Left ventricle myocardium inferior (tissue), 1 donor: ENCODE results near the gene CPE. TPM values are rescaled to one million over a fixed set of nuclear protein-coding genes. Genes with fewer than 3 reads are reported as not detected.

Experiments used
- DNase-seq: peaks from one replicate; pipeline ENCODE4 v3.0.0-alpha.2; 2020
- H3K27ac ChIP-seq: fragments of 200-600 bp; replicated peaks from 2 replicates; pipeline ENCODE4 v1.8.0; 2021
- H3K27me3 ChIP-seq: fragments of 200-600 bp; 2 replicates; pipeline ENCODE4 v1.8.0; 2021; ENCODE audit warnings: low read depth
- H3K36me3 ChIP-seq: fragments of 200-600 bp; 2 replicates; pipeline ENCODE4 v1.8.0; 2021
- H3K4me1 ChIP-seq: fragments of 200-600 bp; 2 replicates; pipeline ENCODE4 v1.8.0; 2021
- H3K4me3 ChIP-seq: fragments of 200-600 bp; 2 replicates; pipeline ENCODE4 v1.8.0; 2021; ENCODE audit warnings: mild to moderate bottlenecking, moderate library complexity
- H3K9me3 ChIP-seq: fragments of 200-600 bp; replicated peaks from 2 replicates; pipeline ENCODE4 v1.8.0; 2021
- CTCF ChIP-seq: fragments of 200-600 bp; IDR thresholded peaks from 2 replicates; pipeline ENCODE4 v1.8.0; 2021; ENCODE audit warnings: antibody characterized with exemption, mild to moderate bottlenecking, borderline replicate concordance
- intact Hi-C: fragments of 100-400 bp; cut with micrococcal nuclease; formaldehyde crosslinking; loops from one replicate; pipeline ENCODE4 v1.11.0; 2022
- total RNA-seq: library from RNA; stranded (reverse); fragmentation: NEBNext Ultra II Directional; extraction: Animal tissue kit (Norgen Biotek cat#: 25700); gene quantifications from one replicate; pipeline ENCODE4 v1.2.1, GENCODE V29; 2021
- donor health status: DM: no; HTN: yes; CAD: no; lungs with severe emphysema.

Gene CPE
- total RNA-seq, 1 donor from 2014 or later, result 43.2 TPM

GRCh38 chr4:165505958-165506837 is 127.4 kb downstream of the CPE start:
- H3K4me1 ChIP-seq, result peaks cover 4% of the 10 kb centered on the region
- DNase-seq, result no peak
- no peaks in the 10 kb centered on the region for H3K9me3 ChIP-seq
- peaks cover 5% of the 10 kb centered on the region for H3K27me3 ChIP-seq
- no peak for TF ChIP-seq CTCF
- no peaks in the 10 kb centered on the region for H3K36me3 ChIP-seq
- H3K4me3 ChIP-seq, result no peak overlapping the region
- no peak overlapping the region for H3K27ac ChIP-seq
- intact Hi-C loops, result no loop called here

- no peak for DNase-seq
- intact Hi-C loops, result no loop called here
- no peak overlapping the region for H3K4me3 ChIP-seq
- H3K9me3 ChIP-seq, result no peaks in the 10 kb centered on the region
- H3K27ac ChIP-seq, result no peak overlapping the region
- H3K36me3 ChIP-seq, result no peaks in the 10 kb centered on the region
- peaks cover 5% of the 10 kb centered on the region for H3K27me3 ChIP-seq
- TF ChIP-seq CTCF, result no peak
- H3K4me1 ChIP-seq, result peaks cover 4% of the 10 kb centered on the region
These were observed 128.0 kb downstream of the CPE start for GRCh38 chr4:165506849-165507248.

- TF ChIP-seq CTCF, result no peak
- Histone ChIP-seq H3K27ac (no peak overlapping the region), H3K4me3 (no peak overlapping the region), H3K4me1 (peaks cover 4% of the 10 kb centered on the region), H3K36me3 (no peaks in the 10 kb centered on the region), H3K27me3 (peaks cover 5% of the 10 kb centered on the region), H3K9me3 (no peaks in the 10 kb centered on the region)
- DNase-seq, result no peak
- intact Hi-C loops, result no loop called here
These were observed 128.6 kb downstream of the CPE start for GRCh38 chr4:165507381-165507780.

- intact Hi-C loops, result no loop called here
- Histone ChIP-seq H3K36me3 (no peaks in the 10 kb centered on the region), H3K4me1 (peaks cover 4% of the 10 kb centered on the region), H3K27ac (no peak overlapping the region), H3K9me3 (no peaks in the 10 kb centered on the region), H3K27me3 (peaks cover 5% of the 10 kb centered on the region), H3K4me3 (no peak overlapping the region)
- no peak for TF ChIP-seq CTCF
- no peak for DNase-seq
These were observed 129.7 kb downstream of the CPE start for GRCh38 chr4:165508372-165509120.

GRCh38 chr4:165512424-165512823 is 133.6 kb downstream of the CPE start:
- DNase-seq, result no peak
- H3K36me3 ChIP-seq, result no peaks in the 10 kb centered on the region
- H3K4me1 ChIP-seq, result no peaks in the 10 kb centered on the region
- H3K4me3 ChIP-seq, result no peak overlapping the region
- no peaks in the 10 kb centered on the region for H3K9me3 ChIP-seq
- intact Hi-C loops, result no loop called here
- no peak overlapping the region for H3K27ac ChIP-seq
- TF ChIP-seq CTCF, result no peak
- H3K27me3 ChIP-seq, result no peaks in the 10 kb centered on the region
